ENCODE data around the gene TAF11. TPM values are rescaled to one million over a fixed set of nuclear protein-coding genes. Genes with fewer than 3 reads are reported as not detected.

TAF11 gene
- total RNA-seq, 1 experiment from 2014 or later, result 49.4 TPM

DNA sequence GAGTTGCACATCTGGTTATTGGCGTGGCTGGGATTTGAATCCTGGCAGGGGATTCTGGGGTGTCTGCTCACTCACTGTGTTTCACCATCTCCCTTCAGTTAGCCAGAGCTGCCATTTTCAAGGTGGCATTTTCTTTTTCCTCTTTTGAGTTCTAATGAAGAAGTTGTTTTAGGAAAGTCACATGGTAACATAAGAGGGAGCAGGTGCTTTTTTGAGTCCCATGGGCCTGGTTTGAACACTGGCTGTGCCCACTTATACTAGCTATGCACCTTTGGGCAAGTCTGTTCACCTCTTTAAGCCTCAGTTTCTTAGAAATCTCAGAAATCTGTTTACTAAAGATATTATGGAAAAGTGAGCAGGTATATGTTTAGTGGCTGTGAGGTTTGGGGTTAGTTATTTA, 40.9 kb upstream of the TAF11 start:
- peaks cover 2% of the 10 kb centered on the region for H3K79me1 ChIP-seq (ENCODE audit: insufficient read depth, low read depth, low read length, poor library complexity, severe bottlenecking)
- peaks cover 5% of the 10 kb centered on the region; the same call in 1 of the 2 replicates for H3K4me1 ChIP-seq (ENCODE audit: insufficient read depth, low read length)
- H2BK5ac ChIP-seq (ENCODE audit: insufficient read length, low read length), result no peak overlapping the region
- Mint-ChIP-seq H3K4me1 (peaks cover 40 to 50% of the 10 kb centered on the region in 2 experiments), H3K36me3 (ENCODE audit: insufficient read depth in 1 of 3, low read depth in 3 of 3) (no peaks in the 10 kb centered on the region), H3K27ac (no peak overlapping the region), H3K4me3 (no peak overlapping the region), H3K27me3 (ENCODE audit: low read depth) (peaks cover 11% of the 10 kb centered on the region), H3K9me3 (no peaks in the 10 kb centered on the region)
- H2BK15ac ChIP-seq (ENCODE audit: low read depth, low read length), result no peak overlapping the region
- no peak overlapping the region for H3K9ac ChIP-seq (ENCODE audit: extremely low read depth, insufficient read length, low read length)
- H2AFZ ChIP-seq (ENCODE audit: low read length), result no peak overlapping the region
- H3K27me3 ChIP-seq (ENCODE audit: insufficient read depth, low read length), result no peaks in the 10 kb centered on the region
- no peaks in the 10 kb centered on the region for H3K23me2 ChIP-seq (ENCODE audit: insufficient read length, low read depth, low read length, poor library complexity, severe bottlenecking)
- no peak overlapping the region for H3T11ph ChIP-seq (ENCODE audit: low read length)
- no peak overlapping the region for H3K4me2 ChIP-seq (ENCODE audit: insufficient read depth, insufficient read length, low read length)
- no peak overlapping the region for H3K18ac ChIP-seq (ENCODE audit: insufficient read length, low read depth, low read length)
- no peak overlapping the region for H2BK120ac ChIP-seq (ENCODE audit: low read depth, low read length, poor library complexity, severe bottlenecking)
- no peak overlapping the region for H3K56ac ChIP-seq (ENCODE audit: insufficient read length, low read depth, low read length)
- H4K8ac ChIP-seq (replicated peaks; ENCODE audit: insufficient read length, low read depth, low read length), result no peak overlapping the region
- H3K27ac ChIP-seq (ENCODE audit: insufficient read length, low read depth, low read length), result no peak overlapping the region
- WGBS (ENCODE audit: extremely low coverage, insufficient read length, low lambda C conversion rate), result no CpG with 5 or more reads among the region's 1 CpG
- no peak overlapping the region for H3K14ac ChIP-seq (ENCODE audit: insufficient read depth, low read length)
- no peak overlapping the region for H4K91ac ChIP-seq (ENCODE audit: insufficient read length, low read depth, low read length)
- TF ChIP-seq, protein P1, sequence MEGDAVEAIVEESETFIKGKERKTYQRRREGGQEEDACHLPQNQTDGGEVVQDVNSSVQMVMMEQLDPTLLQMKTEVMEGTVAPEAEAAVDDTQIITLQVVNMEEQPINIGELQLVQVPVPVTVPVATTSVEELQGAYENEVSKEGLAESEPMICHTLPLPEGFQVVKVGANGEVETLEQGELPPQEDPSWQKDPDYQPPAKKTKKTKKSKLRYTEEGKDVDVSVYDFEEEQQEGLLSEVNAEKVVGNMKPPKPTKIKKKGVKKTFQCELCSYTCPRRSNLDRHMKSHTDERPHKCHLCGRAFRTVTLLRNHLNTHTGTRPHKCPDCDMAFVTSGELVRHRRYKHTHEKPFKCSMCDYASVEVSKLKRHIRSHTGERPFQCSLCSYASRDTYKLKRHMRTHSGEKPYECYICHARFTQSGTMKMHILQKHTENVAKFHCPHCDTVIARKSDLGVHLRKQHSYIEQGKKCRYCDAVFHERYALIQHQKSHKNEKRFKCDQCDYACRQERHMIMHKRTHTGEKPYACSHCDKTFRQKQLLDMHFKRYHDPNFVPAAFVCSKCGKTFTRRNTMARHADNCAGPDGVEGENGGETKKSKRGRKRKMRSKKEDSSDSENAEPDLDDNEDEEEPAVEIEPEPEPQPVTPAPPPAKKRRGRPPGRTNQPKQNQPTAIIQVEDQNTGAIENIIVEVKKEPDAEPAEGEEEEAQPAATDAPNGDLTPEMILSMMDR (conservative IDR thresholded peaks at IDR 0.05), result no peak
- no peaks in the 10 kb centered on the region for H3K79me2 ChIP-seq (ENCODE audit: insufficient read depth, low read length)
- no peaks in the 10 kb centered on the region for H3K9me3 ChIP-seq (ENCODE audit: control insufficient read depth, low read depth, low read length)
- H3K23ac ChIP-seq (ENCODE audit: insufficient read length, low read depth, low read length), result no peak overlapping the region
- no peak overlapping the region for H2AK5ac ChIP-seq (ENCODE audit: insufficient read length, low read length)
- no peak overlapping the region for H2BK12ac ChIP-seq (ENCODE audit: insufficient read length, low read depth, low read length)
- H4K20me1 ChIP-seq (ENCODE audit: control insufficient read depth, insufficient read depth, insufficient read length), result no peaks in the 10 kb centered on the region
- H2BK20ac ChIP-seq (ENCODE audit: low read depth, low read length, poor library complexity, severe bottlenecking), result no peak overlapping the region
- DNase-seq, result no peak
- no peak overlapping the region for H3K4ac ChIP-seq (ENCODE audit: low read depth, low read length)
- no peak overlapping the region for H4K5ac ChIP-seq (ENCODE audit: insufficient read length, low read depth, low read length)
